Posterior cingulate gyrus (tissue), 11 donors: ENCODE data around the gene RUNX1.

Experiments
- DNase-seq, 10 donors: peaks; one replicate each; pipeline versions ENCODE4 v3.0.0 to v3.0.0-alpha.2; 2020 to 2021; ENCODE audit warnings: mixed read lengths in 3 of 10
- intact Hi-C: fragments of 100-400 bp; cut with DNase I; formaldehyde crosslinking; loops from one replicate; pipeline ENCODE4 v1.15.1; 2023

Gene RUNX1

GRCh38 chr21:34782506-34783360 lies 266.4 kb downstream of the RUNX1 start:
- intact Hi-C loops, result no loop called here
- DNase-seq, result no peak

- DNase-seq, result no peak
- intact Hi-C loops, result no loop called here
These were observed 267.6 kb downstream of the RUNX1 start for GRCh38 chr21:34781526-34781925.

- intact Hi-C loops, result no loop called here
- DNase-seq, result no peak
These were observed 269.2 kb downstream of the RUNX1 start for GRCh38 chr21:34779860-34780259.

- DNase-seq, result no peak
These were observed 273.3 kb downstream of the RUNX1 start for GRCh38 chr21:34775793-34776192.

GRCh38 chr21:34774750-34775149 lies 274.4 kb downstream of the RUNX1 start:
- no peak for DNase-seq

More at GRCh38 chr21:34775793-34776192, 273.3 kb downstream of the RUNX1 start:
- intact Hi-C loops, result no loop called here

GRCh38 chr21:34771512-34772028 lies 277.5 kb downstream of the RUNX1 start:
- intact Hi-C loops, result no loop called here
- no peak for DNase-seq

More at GRCh38 chr21:34774750-34775149, 274.4 kb downstream of the RUNX1 start:
- intact Hi-C loops, result no loop called here

GRCh38 chr21:34770576-34770975 lies 278.5 kb downstream of the RUNX1 start:
- no peak for DNase-seq
- intact Hi-C loops, result no loop called here

- no peak for DNase-seq
- intact Hi-C loops, result no loop called here
These were observed 280.8 kb downstream of the RUNX1 start for GRCh38 chr21:34768326-34768725.

GRCh38 chr21:34766862-34767261 lies 282.2 kb downstream of the RUNX1 start:
- intact Hi-C loops, result no loop called here
- DNase-seq, result no peak

GRCh38 chr21:34765619-34766018 lies 283.5 kb downstream of the RUNX1 start:
- DNase-seq, result no peak
- intact Hi-C loops, result no loop called here

- DNase-seq, result no peak
- intact Hi-C loops, result no loop called here
These were observed 284.3 kb downstream of the RUNX1 start for GRCh38 chr21:34764715-34765284.

GRCh38 chr21:34762786-34763185 lies 286.3 kb downstream of the RUNX1 start:
- intact Hi-C loops, result no loop called here

GRCh38 chr21:34761758-34762330 lies 287.3 kb downstream of the RUNX1 start:
- no peak for DNase-seq
- intact Hi-C loops, result no loop called here

More at GRCh38 chr21:34762786-34763185, 286.3 kb downstream of the RUNX1 start:
- DNase-seq, result no peak

- no peak for DNase-seq
- intact Hi-C loops, result no loop called here
These were observed 294.1 kb downstream of the RUNX1 start for GRCh38 chr21:34754690-34755647.

GRCh38 chr21:34748862-34749261 lies 300.2 kb downstream of the RUNX1 start:
- no peak for DNase-seq
- intact Hi-C loops, result loop anchor here (5.0 kb wide), 1 partner anchor 868 kb away; no protein-coding TSS in a partner anchor

GRCh38 chr21:34745557-34746255 lies 303.4 kb downstream of the RUNX1 start:
- intact Hi-C loops, result loop anchor here (1.0 to 5.0 kb wide), 3 partner anchors 872 to 1195 kb away; no protein-coding TSS in a partner anchor
- DNase-seq, result peak in 7 of 10 donors; percentile 31 to 91 (median 37)

GRCh38 chr21:34744801-34745200 lies 304.3 kb downstream of the RUNX1 start:
- intact Hi-C loops, result loop anchor here (1.0 to 5.0 kb wide), 3 partner anchors 872 to 1196 kb away; no protein-coding TSS in a partner anchor

GRCh38 chr21:34743831-34744230 lies 305.3 kb downstream of the RUNX1 start:
- intact Hi-C loops, result loop anchor here (2.0 kb wide), 1 partner anchor 1197 kb away; no protein-coding TSS in a partner anchor

More at GRCh38 chr21:34744801-34745200, 304.3 kb downstream of the RUNX1 start:
- no peak for DNase-seq

GRCh38 chr21:34743285-34743684 lies 305.8 kb downstream of the RUNX1 start:
- DNase-seq, result no peak

More at GRCh38 chr21:34743831-34744230, 305.3 kb downstream of the RUNX1 start:
- no peak for DNase-seq

More at GRCh38 chr21:34743285-34743684, 305.8 kb downstream of the RUNX1 start:
- intact Hi-C loops, result no loop called here
